ENCODE data around the gene COP1.

GRCh38 chr1:176043537-176043936, 163.5 kb downstream of the COP1 start:
- TF ChIP-seq CTCF (IDR thresholded peaks at IDR 0.05) (no peak), POLR2A (IDR thresholded peaks at IDR 0.05) (no peak)
